Vagina (tissue), 2 donors: ENCODE data around the gene KIF5B. TPM values are rescaled to one million over a fixed set of nuclear protein-coding genes. Genes with fewer than 3 reads are reported as not detected.
"Not testable (repeated sequence)": the region's sequence is repeated elsewhere in the genome, so short reads cannot be mapped to it uniquely, and the experiment has no call there.

Source experiments
- DNase-seq, 2 donors: peaks; one replicate each; pipeline ENCODE4 v3.0.0-alpha.2; 2017; ENCODE audit errors: extremely low spot score in 2 of 2
- H3K27ac ChIP-seq: fragments of 200-600 bp; sonication (generic); one replicate; pipeline ENCODE4 v1.5.1; 2019
- H3K27me3 ChIP-seq: fragments of 200-600 bp; sonication (generic); one replicate; pipeline ENCODE4 v1.5.1; 2019
- H3K36me3 ChIP-seq, 2 donors: fragments of 200-600 bp; sonication (generic); one replicate each; pipeline ENCODE4 v1.5.1; 2017 to 2019
- H3K4me1 ChIP-seq: fragments of 200-600 bp; sonication (generic); one replicate; pipeline ENCODE4 v1.5.1; 2019
- H3K4me3 ChIP-seq, 2 donors: fragments of 200-600 bp; sonication (generic); 1 replicate in 1 of 2; 2 replicates in 1 of 2; pipeline ENCODE4 v1.5.1; 2016 to 2019
- H3K9me3 ChIP-seq: fragments of 200-600 bp; sonication (generic); one replicate; pipeline ENCODE4 v1.5.1; 2019
- POLR2A ChIP-seq, 2 donors: fragments of 450-650 bp; IDR thresholded peaks; one replicate each; pipeline ENCODE4 v1.6.1; 2017; ENCODE audit warnings: antibody characterized with exemption in 2 of 2, mild to moderate bottlenecking in 2 of 2, moderate library complexity in 2 of 2
- POLR2AphosphoS5 ChIP-seq, 2 donors: sonication (generic); formaldehyde crosslinking; IDR thresholded peaks; one replicate each; pipeline ENCODE4 v1.9.0; 2017; ENCODE audit warnings: antibody characterized with exemption in 2 of 2, mild to moderate bottlenecking in 2 of 2, low read depth in 1 of 2; ENCODE audit not compliant: insufficient read depth in 1 of 2
- intact Hi-C: fragments of 100-400 bp; cut with DNase I; formaldehyde crosslinking; loops from one replicate; pipeline ENCODE4 v1.15.1; 2023
- total RNA-seq: library from RNA; depleted of rRNA; stranded (reverse); fragments of >200 nt; gene quantifications from one replicate; pipeline ENCODE4 v1.2.3, GENCODE V29; 2016
- TF ChIP-seq, protein P1 (sequence below), 3 experiments: fragments of 450-650 bp in 2 of 3; fragments of 200-600 bp in 1 of 3; sonication (generic) in 1 of 3; IDR thresholded peaks; one replicate each; pipeline ENCODE4 v1.5.1; 2017 to 2019; ENCODE audit warnings: antibody characterized with exemption in 3 of 3, mild to moderate bottlenecking in 2 of 3, moderate library complexity in 2 of 3

Gene KIF5B
- total RNA-seq, 1 donor from 2014 or later, result 74.2 TPM

DNA sequence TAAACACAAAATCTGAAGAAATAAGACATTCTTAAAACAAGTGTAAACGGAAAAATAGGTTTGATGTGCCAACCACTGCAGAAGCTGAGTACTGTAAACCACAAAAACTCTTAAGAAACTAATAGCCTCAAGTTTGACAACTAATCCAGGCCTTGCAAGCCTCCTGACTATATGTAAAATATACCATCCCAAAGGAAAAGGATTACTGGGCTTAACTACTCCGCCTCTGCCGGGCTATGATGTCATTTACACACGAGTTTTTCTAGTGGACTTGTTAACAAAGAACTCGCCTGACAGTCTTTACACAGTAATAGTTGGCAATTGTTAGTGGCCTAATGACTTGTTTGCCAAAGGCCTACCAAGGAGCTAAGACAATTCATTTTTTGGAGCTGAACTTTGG, 2.1 kb downstream of the KIF5B start:
- TF ChIP-seq, protein P1, sequence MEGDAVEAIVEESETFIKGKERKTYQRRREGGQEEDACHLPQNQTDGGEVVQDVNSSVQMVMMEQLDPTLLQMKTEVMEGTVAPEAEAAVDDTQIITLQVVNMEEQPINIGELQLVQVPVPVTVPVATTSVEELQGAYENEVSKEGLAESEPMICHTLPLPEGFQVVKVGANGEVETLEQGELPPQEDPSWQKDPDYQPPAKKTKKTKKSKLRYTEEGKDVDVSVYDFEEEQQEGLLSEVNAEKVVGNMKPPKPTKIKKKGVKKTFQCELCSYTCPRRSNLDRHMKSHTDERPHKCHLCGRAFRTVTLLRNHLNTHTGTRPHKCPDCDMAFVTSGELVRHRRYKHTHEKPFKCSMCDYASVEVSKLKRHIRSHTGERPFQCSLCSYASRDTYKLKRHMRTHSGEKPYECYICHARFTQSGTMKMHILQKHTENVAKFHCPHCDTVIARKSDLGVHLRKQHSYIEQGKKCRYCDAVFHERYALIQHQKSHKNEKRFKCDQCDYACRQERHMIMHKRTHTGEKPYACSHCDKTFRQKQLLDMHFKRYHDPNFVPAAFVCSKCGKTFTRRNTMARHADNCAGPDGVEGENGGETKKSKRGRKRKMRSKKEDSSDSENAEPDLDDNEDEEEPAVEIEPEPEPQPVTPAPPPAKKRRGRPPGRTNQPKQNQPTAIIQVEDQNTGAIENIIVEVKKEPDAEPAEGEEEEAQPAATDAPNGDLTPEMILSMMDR (IDR thresholded peaks at IDR 0.05), result no peak
- peak in 1 of 2 donors; percentile 49 for TF ChIP-seq POLR2AphosphoS5 (IDR thresholded peaks at IDR 0.05; ENCODE audit: insufficient read depth in 1 of 2, low read depth in 1 of 2)
- no peak for DNase-seq
- Histone ChIP-seq H3K27ac (peak overlapping the region; percentile 99), H3K4me3 (peak overlapping the region; percentile 94 to 95), H3K27me3 (no peaks in the 10 kb centered on the region), H3K9me3 (no peaks in the 10 kb centered on the region), H3K36me3 (no peaks in the 10 kb centered on the region), H3K4me1 (peaks cover 71% of the 10 kb centered on the region)
- intact Hi-C loops, result loop anchor here (10.0 kb wide), 1 partner anchor 321 kb away; no protein-coding TSS in a partner anchor

DNA sequence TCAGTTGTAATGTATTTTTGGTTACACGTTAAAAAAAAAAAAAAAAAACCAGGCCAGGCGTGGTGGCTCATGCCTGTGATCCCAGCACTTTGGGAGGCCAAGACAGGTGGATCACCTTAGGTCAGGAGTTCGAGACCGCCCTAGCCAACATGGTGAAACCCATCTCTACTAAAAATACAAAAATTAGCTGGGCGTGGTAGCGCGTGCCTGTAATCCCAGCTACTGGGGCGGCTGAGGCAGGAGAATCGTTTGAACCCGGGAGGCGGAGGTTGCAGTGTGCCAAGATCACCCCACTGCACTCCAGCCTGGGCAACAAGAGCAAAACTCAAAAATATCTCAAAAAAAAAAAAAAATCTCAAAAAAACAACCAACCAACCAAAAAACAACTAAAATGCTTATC, 2.8 kb downstream of the KIF5B start:
- not testable (repeated sequence) for H3K27me3 ChIP-seq, DNase-seq, H3K36me3 ChIP-seq, H3K9me3 ChIP-seq
- H3K27ac ChIP-seq, result peak overlapping the region; percentile 99
- H3K4me3 ChIP-seq, result peak overlapping the region; percentile 94 to 95
- intact Hi-C loops, result loop anchor here (10.0 kb wide), 1 partner anchor 321 kb away; no protein-coding TSS in a partner anchor
- peaks cover 78% of the 10 kb centered on the region for H3K4me1 ChIP-seq

DNA sequence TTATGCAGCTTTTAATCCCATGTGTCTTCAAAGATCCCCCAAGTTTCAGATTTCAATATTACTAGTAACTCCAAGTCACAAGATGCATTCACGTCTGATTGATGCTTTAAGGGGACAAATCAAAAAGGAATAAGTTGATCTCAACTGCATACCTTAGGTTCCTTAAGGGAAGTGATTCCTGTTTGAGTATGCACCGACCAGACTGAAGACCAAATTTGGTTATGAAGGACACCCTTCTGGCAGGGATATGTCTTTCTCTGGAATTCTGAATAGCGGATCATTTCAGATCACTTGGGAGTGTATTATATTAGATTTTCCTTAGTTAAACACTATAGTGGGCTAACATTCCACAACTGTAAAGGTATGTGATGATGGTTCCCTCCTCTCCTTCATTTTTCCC, 4.3 kb downstream of the KIF5B start:
- intact Hi-C loops, result loop anchor here (10.0 kb wide), 1 partner anchor 323 kb away; no protein-coding TSS in a partner anchor
- Histone ChIP-seq H3K4me3 (no peak overlapping the region), H3K9me3 (no peaks in the 10 kb centered on the region), H3K27ac (peak overlapping the region; percentile 33), H3K4me1 (peaks cover 79% of the 10 kb centered on the region), H3K36me3 (peaks cover 0 to 13% of the 10 kb centered on the region in 2 donors), H3K27me3 (no peaks in the 10 kb centered on the region)
- no peak for TF ChIP-seq POLR2A (IDR thresholded peaks at IDR 0.05)
- TF ChIP-seq POLR2AphosphoS5 (IDR thresholded peaks at IDR 0.05; ENCODE audit: insufficient read depth in 1 of 2, low read depth in 1 of 2), result no peak
- TF ChIP-seq, protein P1 (IDR thresholded peaks at IDR 0.05), result no peak
- DNase-seq, result no peak

DNA sequence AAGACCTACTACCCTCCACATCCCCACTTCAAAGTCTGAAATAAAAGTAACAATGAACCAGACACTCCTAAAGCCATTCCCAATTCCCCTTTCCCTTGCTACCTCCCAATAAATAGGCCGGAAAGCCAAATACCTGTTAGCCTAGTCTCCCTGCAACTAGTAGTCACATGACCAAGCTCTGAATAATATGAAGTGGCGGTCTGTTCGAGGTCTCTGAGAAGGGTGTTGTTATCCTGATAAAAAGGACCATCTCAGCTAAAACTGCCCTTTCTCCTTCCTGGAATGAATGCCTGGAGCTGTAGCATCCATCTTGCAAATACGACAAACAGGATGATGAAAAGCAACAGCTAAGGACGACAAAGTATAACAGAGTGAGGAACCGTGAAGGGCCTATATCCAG, 6.0 kb downstream of the KIF5B start:
- no peaks in the 10 kb centered on the region for H3K9me3 ChIP-seq
- H3K27ac ChIP-seq, result no peak overlapping the region
- peaks cover 0 to 30% of the 10 kb centered on the region in 2 donors for H3K36me3 ChIP-seq
- no peak overlapping the region for H3K4me3 ChIP-seq
- TF ChIP-seq, protein P1 (IDR thresholded peaks at IDR 0.05), result no peak
- no peak for TF ChIP-seq POLR2A (IDR thresholded peaks at IDR 0.05)
- peaks cover 81% of the 10 kb centered on the region for H3K4me1 ChIP-seq
- H3K27me3 ChIP-seq, result no peaks in the 10 kb centered on the region
- DNase-seq, result no peak
- intact Hi-C loops, result loop anchor here (10.0 kb wide), 1 partner anchor 325 kb away; no protein-coding TSS in a partner anchor

DNA sequence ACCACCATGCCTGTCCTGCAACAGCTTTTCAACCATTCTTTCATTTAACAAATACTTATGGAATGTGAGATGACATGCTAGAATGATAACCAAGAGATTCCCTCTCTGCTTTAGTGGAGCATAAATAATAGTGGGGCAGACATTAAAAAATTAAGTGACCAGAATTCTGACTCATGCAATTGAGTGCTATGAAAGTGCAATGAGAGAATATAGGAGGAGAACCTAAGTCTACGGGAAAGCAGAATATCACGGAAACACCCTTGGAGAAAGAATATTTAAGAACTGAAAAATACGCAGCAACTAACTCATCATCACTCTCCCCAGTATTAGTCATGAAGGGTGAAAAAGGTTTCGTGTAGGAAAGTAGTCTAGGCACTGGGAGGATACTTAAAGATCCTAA, 7.1 kb downstream of the KIF5B start:
- H3K27me3 ChIP-seq, result no peaks in the 10 kb centered on the region
- intact Hi-C loops, result no loop called here
- no peaks in the 10 kb centered on the region for H3K9me3 ChIP-seq
- peaks cover 0 to 39% of the 10 kb centered on the region in 2 donors for H3K36me3 ChIP-seq
- TF ChIP-seq POLR2AphosphoS5 (IDR thresholded peaks at IDR 0.05; ENCODE audit: insufficient read depth in 1 of 2, low read depth in 1 of 2) (no peak), POLR2A (IDR thresholded peaks at IDR 0.05) (no peak)
- TF ChIP-seq, protein P1 (IDR thresholded peaks at IDR 0.05), result no peak
- no peak overlapping the region for H3K27ac ChIP-seq
- no peak overlapping the region for H3K4me3 ChIP-seq
- peaks cover 79% of the 10 kb centered on the region for H3K4me1 ChIP-seq
- DNase-seq, result no peak
